Smooth muscle cell (in vitro differentiated cells): Measurements from ENCODE around the gene TLE1. TPM values are rescaled to one million over a fixed set of nuclear protein-coding genes. Genes with fewer than 3 reads are reported as not detected.
"Not testable (repeated sequence)": the region's sequence is repeated elsewhere in the genome, so short reads cannot be mapped to it uniquely, and the experiment has no call there.

Experiments
- DNase-seq: peaks from one replicate; lab custom pipeline; 2025; ENCODE audit not compliant: unreplicated experiment; lab: John Stamatoyannopoulos, UW
- H2AFZ ChIP-seq: fragments of 200-600 bp; sonication (generic); 2 replicates; pipeline ENCODE4 v1.6.0; 2016; ENCODE audit warnings: antibody characterized with exemption, low read depth, mild to moderate bottlenecking
- H3F3A ChIP-seq: fragments of 200-600 bp; sonication (generic); 2 replicates; pipeline ENCODE4 v1.6.0; 2017; ENCODE audit warnings: antibody characterized with exemption, low read depth
- H3K27ac ChIP-seq: fragments of 200-600 bp; sonication (generic); 2 replicates; pipeline ENCODE4 v1.5.1; 2016; ENCODE audit warnings: low read depth, mild to moderate bottlenecking
- H3K27me3 ChIP-seq: fragments of 200-600 bp; sonication (generic); 2 replicates; pipeline ENCODE4 v1.6.1; 2016; ENCODE audit warnings: low read depth, mild to moderate bottlenecking
- H3K36me3 ChIP-seq: fragments of 200-600 bp; sonication (generic); 2 replicates; pipeline ENCODE4 v1.5.1; 2016; ENCODE audit warnings: low read depth
- H3K4me1 ChIP-seq: fragments of 200-600 bp; sonication (generic); 2 replicates; pipeline ENCODE4 v1.5.1; 2016; ENCODE audit warnings: low read depth
- H3K4me2 ChIP-seq: fragments of 200-600 bp; sonication (generic); 2 replicates; pipeline ENCODE4 v1.6.0; 2016; ENCODE audit warnings: mild to moderate bottlenecking
- H3K4me3 ChIP-seq: fragments of 200-600 bp; sonication (generic); 2 replicates; pipeline ENCODE4 v1.5.1; 2016; ENCODE audit warnings: mild to moderate bottlenecking
- H3K79me2 ChIP-seq: fragments of 200-600 bp; sonication (generic); 2 replicates; pipeline ENCODE4 v1.6.0; 2016; ENCODE audit warnings: low read depth, mild to moderate bottlenecking
- H3K9ac ChIP-seq: fragments of 200-600 bp; sonication (generic); 2 replicates; pipeline ENCODE4 v1.6.0; 2016; ENCODE audit warnings: low read depth
- H3K9me3 ChIP-seq: fragments of 200-600 bp; sonication (generic); replicated peaks from 2 replicates; pipeline ENCODE4 v1.5.1; 2016; ENCODE audit warnings: low read depth
- H4K20me1 ChIP-seq: fragments of 200-600 bp; sonication (generic); 2 replicates; pipeline ENCODE4 v1.6.0; 2016; ENCODE audit warnings: low read depth
- WGBS: methylation state at CpG from one replicate; pipeline ENCODE4 v1.1.7; 2016; ENCODE audit warnings: low lambda C conversion rate; 5-methylcytosine and 5-hydroxymethylcytosine counted together
- polyA plus RNA-seq: library from polyadenylated mRNA; unstranded; fragments of >200 nt; fragmentation: Nextera tagmentation; extraction: Ambion mirVana; gene quantifications from 2 replicates; pipeline ENCODE4 v1.2.1, GENCODE V29; 2016
- total RNA-seq: library from RNA; depleted of rRNA; stranded (reverse); fragments of >200 nt; gene quantifications from 2 replicates; pipeline ENCODE4 v1.2.3, GENCODE V29; 2014
- TF ChIP-seq, protein P1 (sequence below): fragments of 200-600 bp; sonication (generic); IDR thresholded peaks from 2 replicates; pipeline ENCODE4 v1.5.1; 2017; ENCODE audit warnings: borderline replicate concordance, mild to moderate bottlenecking, antibody characterized with exemption; ENCODE audit not compliant: insufficient read depth, poor library complexity, severe bottlenecking

Gene TLE1
- total and polyA plus RNA-seq, 2 experiments from 2014 or later = 32.5 to 35.2 TPM

DNA sequence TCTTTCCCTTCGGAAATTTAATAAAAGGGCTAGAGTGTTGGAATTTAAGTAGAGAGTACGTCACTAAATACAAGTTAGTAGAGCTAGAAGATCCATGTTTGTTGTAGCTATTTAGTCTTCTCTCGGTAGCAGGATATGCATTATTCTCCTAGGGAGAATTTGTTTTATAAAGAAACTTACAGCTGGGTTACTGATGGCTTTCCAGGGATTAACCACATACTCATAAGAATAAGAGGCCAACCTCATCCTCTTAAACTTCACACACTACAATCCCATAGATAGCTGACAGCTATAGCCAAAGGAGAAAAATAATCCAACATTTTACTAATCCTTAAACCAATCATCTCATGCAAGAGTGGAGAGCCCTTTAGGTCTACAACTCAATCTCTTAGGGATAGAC, 43.0 kb downstream of the TLE1 start:
- DNase-seq = no peak
- no peak overlapping the region for H3K4me2 ChIP-seq
- no peak overlapping the region for H3K27ac ChIP-seq
- H3K4me3 ChIP-seq = no peak overlapping the region
- no peaks in the 10 kb centered on the region for H3K9me3 ChIP-seq
- H3K79me2 ChIP-seq = no peaks in the 10 kb centered on the region
- H3F3A ChIP-seq = no peaks in the 10 kb centered on the region
- H3K9ac ChIP-seq = no peak overlapping the region
- TF ChIP-seq, protein P1, sequence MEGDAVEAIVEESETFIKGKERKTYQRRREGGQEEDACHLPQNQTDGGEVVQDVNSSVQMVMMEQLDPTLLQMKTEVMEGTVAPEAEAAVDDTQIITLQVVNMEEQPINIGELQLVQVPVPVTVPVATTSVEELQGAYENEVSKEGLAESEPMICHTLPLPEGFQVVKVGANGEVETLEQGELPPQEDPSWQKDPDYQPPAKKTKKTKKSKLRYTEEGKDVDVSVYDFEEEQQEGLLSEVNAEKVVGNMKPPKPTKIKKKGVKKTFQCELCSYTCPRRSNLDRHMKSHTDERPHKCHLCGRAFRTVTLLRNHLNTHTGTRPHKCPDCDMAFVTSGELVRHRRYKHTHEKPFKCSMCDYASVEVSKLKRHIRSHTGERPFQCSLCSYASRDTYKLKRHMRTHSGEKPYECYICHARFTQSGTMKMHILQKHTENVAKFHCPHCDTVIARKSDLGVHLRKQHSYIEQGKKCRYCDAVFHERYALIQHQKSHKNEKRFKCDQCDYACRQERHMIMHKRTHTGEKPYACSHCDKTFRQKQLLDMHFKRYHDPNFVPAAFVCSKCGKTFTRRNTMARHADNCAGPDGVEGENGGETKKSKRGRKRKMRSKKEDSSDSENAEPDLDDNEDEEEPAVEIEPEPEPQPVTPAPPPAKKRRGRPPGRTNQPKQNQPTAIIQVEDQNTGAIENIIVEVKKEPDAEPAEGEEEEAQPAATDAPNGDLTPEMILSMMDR = no peak
- peaks cover 49% of the 10 kb centered on the region for H3K4me1 ChIP-seq
- no peak overlapping the region for H2AFZ ChIP-seq
- peaks cover 9% of the 10 kb centered on the region for H4K20me1 ChIP-seq
- H3K36me3 ChIP-seq = no peaks in the 10 kb centered on the region
- H3K27me3 ChIP-seq = no peaks in the 10 kb centered on the region
- 83% methylated on average over 3 of the region's 3 CpGs for WGBS

DNA sequence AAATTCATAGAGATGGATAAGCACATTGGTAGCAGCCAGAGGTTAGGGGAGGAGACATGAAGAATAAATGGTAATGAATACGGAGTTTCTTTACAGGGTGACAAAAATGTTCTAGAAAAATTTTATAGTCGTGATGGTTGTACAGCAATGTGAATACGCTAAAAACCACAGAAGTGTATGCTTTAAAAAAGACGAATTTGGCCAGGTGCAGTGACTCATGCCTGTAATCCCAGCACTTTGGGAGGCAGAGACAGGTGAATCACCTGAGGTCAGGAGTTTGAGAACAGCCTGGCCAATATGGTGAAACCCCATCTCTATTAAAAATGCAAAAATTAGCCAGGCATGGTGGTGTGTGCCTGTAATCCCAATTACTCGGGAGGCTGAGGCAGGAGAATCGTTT, 44.8 kb downstream of the TLE1 start:
- not testable (repeated sequence) for DNase-seq, H2AFZ ChIP-seq, H3K4me3 ChIP-seq, H3K79me2 ChIP-seq, H3K27me3 ChIP-seq, H3K9me3 ChIP-seq, H3K27ac ChIP-seq, H3F3A ChIP-seq, H3K36me3 ChIP-seq, H3K4me2 ChIP-seq, H3K9ac ChIP-seq
- Histone ChIP-seq H4K20me1 (peaks cover 11% of the 10 kb centered on the region), H3K4me1 (peaks cover 33% of the 10 kb centered on the region)
- WGBS = 77% methylated on average over 6 of the region's 6 CpGs

DNA sequence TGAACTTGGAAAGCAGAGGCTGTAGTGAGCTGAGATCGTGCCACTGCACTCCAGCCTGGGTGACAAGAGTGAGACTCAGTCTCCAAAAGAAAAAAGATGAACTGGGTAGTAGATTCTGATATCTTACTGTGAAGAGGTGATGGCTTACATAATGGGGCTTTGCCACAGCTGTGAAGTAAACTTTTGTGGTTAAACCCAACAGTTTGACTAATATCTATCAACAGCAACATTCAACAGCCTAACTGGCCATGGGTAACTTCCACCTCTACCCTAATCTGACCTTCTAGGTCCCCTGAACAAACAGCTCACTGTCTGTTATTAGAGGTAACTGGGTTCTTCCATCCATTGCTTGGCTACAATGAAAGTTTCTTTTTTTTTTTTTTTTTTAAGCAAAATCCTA, 52.1 kb downstream of the TLE1 start:
- no peak overlapping the region for H3K9ac ChIP-seq
- H3K27ac ChIP-seq = no peak overlapping the region
- no peaks in the 10 kb centered on the region for H3K36me3 ChIP-seq
- WGBS = 89% methylated on average over 1 of the region's 1 CpG
- no peaks in the 10 kb centered on the region for H3F3A ChIP-seq
- no peaks in the 10 kb centered on the region for H3K79me2 ChIP-seq
- H3K4me1 ChIP-seq = peaks cover 14% of the 10 kb centered on the region
- H2AFZ ChIP-seq = no peak overlapping the region
- H3K4me3 ChIP-seq = no peak overlapping the region
- H4K20me1 ChIP-seq = peaks cover 11% of the 10 kb centered on the region
- no peak overlapping the region for H3K4me2 ChIP-seq
- no peaks in the 10 kb centered on the region for H3K9me3 ChIP-seq
- no peaks in the 10 kb centered on the region for H3K27me3 ChIP-seq
- DNase-seq = no peak
- TF ChIP-seq, protein P1 = no peak

DNA sequence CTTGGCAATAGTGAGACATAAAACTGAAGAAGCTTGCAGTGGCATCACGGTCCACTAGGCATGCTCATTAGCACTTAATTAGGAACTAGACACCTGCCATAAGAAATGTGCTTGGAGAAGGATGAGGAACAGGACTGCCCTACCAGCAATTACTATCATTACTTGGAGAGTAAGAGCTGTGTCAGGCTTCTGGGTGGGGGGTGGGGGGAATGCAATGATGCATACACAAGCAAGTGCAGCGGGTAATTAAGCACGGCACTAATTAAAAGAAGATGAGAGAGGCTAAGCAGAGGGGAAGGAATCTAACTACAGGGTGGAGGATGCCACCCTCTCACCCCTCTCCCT, 53.1 kb downstream of the TLE1 start:
- Histone ChIP-seq H3K4me1 (peaks cover 14% of the 10 kb centered on the region), H3K27ac (no peak overlapping the region), H3K27me3 (no peaks in the 10 kb centered on the region), H3F3A (no peaks in the 10 kb centered on the region), H3K9ac (no peak overlapping the region), H3K36me3 (no peaks in the 10 kb centered on the region), H3K79me2 (no peaks in the 10 kb centered on the region), H3K4me3 (no peak overlapping the region), H3K9me3 (no peaks in the 10 kb centered on the region), H2AFZ (no peak overlapping the region), H4K20me1 (peaks cover 6% of the 10 kb centered on the region), H3K4me2 (no peak overlapping the region)
- DNase-seq = no peak
- TF ChIP-seq, protein P1 = no peak
- 85% methylated on average over 3 of the region's 3 CpGs for WGBS
